AG04449 (cell line): ENCODE data around the gene MAD1L1.

Experiments used
- CTCF ChIA-PET: fragments of 350-600 bp; formaldehyde crosslinking; extraction: SDS; loops from one replicate; lab custom pipeline; 2021; ENCODE audit warnings: antibody characterized with exemption; lab: Yijun Ruan, JAX
- POLR2A ChIA-PET: fragments of 400-600, 350-600 bp; formaldehyde crosslinking; extraction: SDS; loops from one replicate; lab custom pipeline; 2020; ENCODE audit warnings: antibody characterized with exemption, inconsistent platforms; lab: Yijun Ruan, JAX
- DNase-seq: peaks from one replicate; pipeline ENCODE4 v3.0.0-alpha.2; 2010; ENCODE audit warnings: low read depth, low spot score
- H3K4me3 ChIP-seq: 2 replicates; pipeline ENCODE4 v1.5.1; 2011; ENCODE audit warnings: low read depth, mild to moderate bottlenecking, control low read depth, low read length
- CTCF ChIP-seq: IDR thresholded peaks from one replicate; pipeline ENCODE4 v1.5.1; 2011; ENCODE audit warnings: mild to moderate bottlenecking, moderate library complexity, low read length, control low read depth, inconsistent platforms; ENCODE audit not compliant: insufficient read depth; ENCODE audit errors: missing control alignments

The MAD1L1 gene

GRCh38 chr7:1918063-1918645, 314.6 kb downstream of the MAD1L1 start:
- DNase-seq = no peak
- ChIA-PET CTCF (no interaction called here), POLR2A (no interaction called here)
- TF ChIP-seq CTCF = no peak
- no peak overlapping the region for H3K4me3 ChIP-seq

- POLR2A ChIA-PET = no interaction called here
- no peak overlapping the region for H3K4me3 ChIP-seq
- no peak for TF ChIP-seq CTCF
- CTCF ChIA-PET = interaction anchor here (1.5 kb wide), 1 partner anchor 12 kb away, joined by 3 read pairs; no protein-coding TSS in a partner anchor
- no peak for DNase-seq
These were observed 315.3 kb downstream of the MAD1L1 start for GRCh38 chr7:1917221-1918062.

- ChIA-PET CTCF (interaction anchor here (1.0 to 1.5 kb wide), 2 partner anchors 11 kb away, joined by 3 read pairs; no protein-coding TSS in a partner anchor), POLR2A (no interaction called here)
- no peak for TF ChIP-seq CTCF
- H3K4me3 ChIP-seq = no peak overlapping the region
- DNase-seq = no peak
These were observed 316.2 kb downstream of the MAD1L1 start for GRCh38 chr7:1916601-1916970.

GRCh38 chr7:1915956-1916600, 316.7 kb downstream of the MAD1L1 start:
- DNase-seq = no peak
- POLR2A ChIA-PET = no interaction called here
- CTCF ChIA-PET = interaction anchor here (1.0 to 1.5 kb wide), 2 partner anchors 10 to 12 kb away, joined by 3 read pairs; no protein-coding TSS in a partner anchor
- H3K4me3 ChIP-seq = no peak overlapping the region
- no peak for TF ChIP-seq CTCF

- CTCF ChIA-PET = no interaction called here
- DNase-seq = no peak
- no peak for TF ChIP-seq CTCF
- no peak overlapping the region for H3K4me3 ChIP-seq
- POLR2A ChIA-PET = no interaction called here
These were observed 317.4 kb downstream of the MAD1L1 start for GRCh38 chr7:1915326-1915725.

GRCh38 chr7:1914743-1915142, 318.0 kb downstream of the MAD1L1 start:
- ChIA-PET POLR2A (no interaction called here), CTCF (no interaction called here)
- DNase-seq = no peak
- no peak for TF ChIP-seq CTCF
- H3K4me3 ChIP-seq = no peak overlapping the region
